B cell (primary cell): ENCODE data around the gene LAG3. TPM values are rescaled to one million over a fixed set of nuclear protein-coding genes. Genes with fewer than 3 reads are reported as not detected.

Source experiments
- ATAC-seq: fragments of 200-7000 bp; cut with Tn5 transposase; one replicate; pipeline ENCODE4 v1.10.0; 2021; ENCODE audit warnings: low read depth, mild to moderate bottlenecking, moderate number of reproducible peaks, moderate library complexity
- CTCF ChIA-PET: fragments of 350-600 bp; sonication (Branson Sonifier 250); formaldehyde crosslinking; loops from one replicate; lab custom pipeline; 2021; ENCODE audit warnings: antibody characterized with exemption, inconsistent platforms; lab: Charles Lee
- POLR2A ChIA-PET: fragments of 350-600 bp; sonication (Branson Sonifier 250); formaldehyde crosslinking; loops from one replicate; lab custom pipeline; 2021; ENCODE audit warnings: antibody characterized with exemption; lab: Charles Lee
- DNase-seq: peaks from one replicate; pipeline ENCODE4 v3.0.0; 2013
- H2AFZ ChIP-seq: 2 replicates; pipeline ENCODE4 v1.6.1; 2012; ENCODE audit warnings: mild to moderate bottlenecking, low read depth, low read length; ENCODE audit not compliant: insufficient read depth, poor library complexity, severe bottlenecking
- H3K27ac ChIP-seq, 2 donors: 1 replicate in 1 of 2; 2 replicates in 1 of 2; pipeline ENCODE4 v1.5.1; 2012 to 2013; ENCODE audit warnings: low read length in 2 of 2, mild to moderate bottlenecking in 2 of 2, moderate library complexity in 1 of 2
- H3K27me3 ChIP-seq, 4 experiments: fragments of 200-600 bp in 1 of 4; sonication (generic) in 1 of 4; replicated peaks in 1 of 4; 1 replicate in 2 of 4; 2 replicates in 2 of 4; pipeline versions ENCODE4 v1.6.1 to v1.7.0; 2013 to 2016; ENCODE audit warnings: low read length in 3 of 4, mild to moderate bottlenecking in 2 of 4, mixed read lengths in 1 of 4, moderate library complexity in 1 of 4; ENCODE audit not compliant: insufficient read depth in 4 of 4, control insufficient read depth in 3 of 4; ENCODE audit errors: control extremely low read depth in 1 of 4
- H3K36me3 ChIP-seq, 2 experiments: replicated peaks in 1 of 2; 1 replicate in 1 of 2; 2 replicates in 1 of 2; pipeline versions ENCODE4 v1.6.1 to v1.7.1; 2013; ENCODE audit warnings: low read length in 1 of 2; ENCODE audit not compliant: insufficient read depth in 2 of 2, control insufficient read depth in 1 of 2; ENCODE audit errors: control extremely low read depth in 1 of 2, extremely low read depth in 1 of 2
- H3K4me1 ChIP-seq, 2 donors: fragments of 200-600 bp in 1 of 2; sonication (generic) in 1 of 2; 1 replicate in 1 of 2; 2 replicates in 1 of 2; pipeline versions ENCODE4 v1.5.1 to v1.6.1; 2013 to 2017; ENCODE audit warnings: low read length in 2 of 2; ENCODE audit not compliant: control insufficient read depth in 2 of 2, insufficient read depth in 2 of 2
- H3K4me2 ChIP-seq: replicated peaks from 2 replicates; pipeline ENCODE3; 2012; ENCODE audit warnings: mild to moderate bottlenecking, low read depth, low read length; ENCODE audit not compliant: poor library complexity, severe bottlenecking
- H3K4me3 ChIP-seq, 5 experiments: fragments of 200-600 bp in 1 of 5; sonication (generic) in 1 of 5; 1 replicate in 3 of 5; 2 replicates in 2 of 5; pipeline versions ENCODE4 v1.5.1 to v1.7.0; 2011 to 2016; ENCODE audit warnings: low read length in 4 of 5, mild to moderate bottlenecking in 4 of 5, low read depth in 2 of 5, control low read depth in 1 of 5, moderate library complexity in 1 of 5; ENCODE audit not compliant: insufficient read depth in 1 of 5; ENCODE audit errors: control extremely low read depth in 1 of 5, extremely low read depth in 1 of 5
- H3K79me2 ChIP-seq: fragments of 200-600 bp; sonication (generic); one replicate; pipeline ENCODE4 v1.6.0; 2016; ENCODE audit warnings: low read length; ENCODE audit not compliant: control insufficient read depth, insufficient read depth
- H3K9ac ChIP-seq: fragments of 200-600 bp; sonication (generic); 2 replicates; pipeline ENCODE4 v1.6.1; 2017; ENCODE audit warnings: mild to moderate bottlenecking, low read length, moderate library complexity
- H3K9me3 ChIP-seq, 3 donors: one replicate each; pipeline versions ENCODE4 v1.6.1 to v1.7.1; 2013; ENCODE audit warnings: low read length in 2 of 3; ENCODE audit not compliant: control insufficient read depth in 2 of 3, insufficient read depth in 1 of 3; ENCODE audit errors: control extremely low read depth in 1 of 3
- H4K20me1 ChIP-seq: 2 replicates; pipeline ENCODE4 v1.6.0; 2012; ENCODE audit warnings: mild to moderate bottlenecking, low read length; ENCODE audit not compliant: insufficient read depth, control insufficient read depth, poor library complexity, severe bottlenecking
- H3K27ac Mint-ChIP-seq: one replicate; pipeline ENCODE4 v1.8.0; 2021; ENCODE audit warnings: mixed read lengths
- H3K27me3 Mint-ChIP-seq: one replicate; pipeline ENCODE4 v1.8.0; 2021; ENCODE audit warnings: mixed read lengths
- H3K4me1 Mint-ChIP-seq: one replicate; pipeline ENCODE4 v1.8.0; 2021; ENCODE audit warnings: mixed read lengths
- H3K4me3 Mint-ChIP-seq: one replicate; pipeline ENCODE4 v1.8.0; 2021; ENCODE audit warnings: mixed read lengths
- H3K9me3 Mint-ChIP-seq: one replicate; pipeline ENCODE4 v1.8.0; 2022; ENCODE audit warnings: mixed read lengths; ENCODE audit not compliant: insufficient read depth
- CTCF ChIP-seq: fragments of 200-600 bp; IDR thresholded peaks from one replicate; pipeline ENCODE4 v1.8.0; 2022; ENCODE audit warnings: antibody characterized with exemption, mild to moderate bottlenecking
- EZH2 ChIP-seq: IDR thresholded peaks from 2 replicates; pipeline ENCODE4 v1.6.1; 2012; ENCODE audit warnings: borderline replicate concordance, low read depth, mild to moderate bottlenecking, moderate library complexity, low read length; ENCODE audit not compliant: insufficient read depth, poor library complexity, severe bottlenecking
- WGBS: methylation state at CpG from one replicate; pipeline ENCODE4 v1.1.5; 2013; ENCODE audit warnings: missing lambda C conversion rate; ENCODE audit not compliant: insufficient coverage; 5-methylcytosine and 5-hydroxymethylcytosine counted together
- intact Hi-C: fragments of 100-400 bp; cut with micrococcal nuclease; formaldehyde crosslinking; loops from one replicate; pipeline ENCODE4 v1.10.0; 2022
- polyA plus RNA-seq: library from polyadenylated mRNA; depleted of rRNA; stranded (reverse); fragments of >200 nt; gene quantifications from 2 replicates; pipeline ENCODE4 v1.2.3, GENCODE V29; 2012
- total RNA-seq, 2 donors: library from RNA; stranded (reverse); fragments of 120-200 nt in 1 of 2; gene quantifications; 1 replicate in 1 of 2; 2 replicates in 1 of 2; pipeline versions ENCODE4 v1.2.3 to v1.2.4, GENCODE V29; 2013 to 2022

The LAG3 gene
- total and polyA plus RNA-seq, 2 donors (not counting 1 experiment from before 2014, with no cell fraction given) = not detected

GRCh38 chr12:6827437-6827911, 55.2 kb downstream of the LAG3 start:
- Mint-ChIP-seq H3K9me3 (no peaks in the 10 kb centered on the region), H3K4me1 (peaks cover 21% of the 10 kb centered on the region), H3K27me3 (peaks cover 82% of the 10 kb centered on the region), H3K27ac (no peak overlapping the region), H3K4me3 (peak overlapping the region; percentile 72)
- Histone ChIP-seq H3K27me3 (peaks cover 0 to 79% (median 34%) of the 10 kb centered on the region in 4 experiments), H3K9ac (no peak overlapping the region), H3K4me1 (peaks cover 23 to 29% of the 10 kb centered on the region in 2 donors), H3K79me2 (no peaks in the 10 kb centered on the region), H3K27ac (no peak overlapping the region), H4K20me1 (peaks cover 11% of the 10 kb centered on the region), H3K4me2 (no peak overlapping the region), H3K9me3 (peaks cover 0 to 13% (median 0%) of the 10 kb centered on the region in 3 donors), H2AFZ (no peak overlapping the region), H3K36me3 (no peaks in the 10 kb centered on the region), H3K4me3 (no peak overlapping the region)
- 8% methylated on average over 5 of the region's 8 CpGs for WGBS
- intact Hi-C loops = no loop called here
- no peak for ATAC-seq
- CTCF ChIA-PET = interaction anchor here (1.0 to 6.2 kb wide), 3 partner anchors 8 to 24 kb away, joined by 3 to 31 read pairs (median 3); partner anchors contain the start of genes CDCA3 and USP5
- TF ChIP-seq CTCF (no peak), EZH2 (no peak)
- POLR2A ChIA-PET = interaction anchor here (1.0 kb wide), 1 partner anchor 74 kb away, joined by 3 read pairs; the partner anchor contains the start of gene MLF2
- DNase-seq = peak; percentile 45

Other genes starting within 250 kb of the LAG3 start
- 499 and 507 TPM in 2 replicates for gene GAPDH, start 238.0 kb upstream of the LAG3 start, total RNA-seq
- 487 and 951 TPM in 2 replicates for gene GAPDH, start 238.0 kb upstream of the LAG3 start, polyA plus RNA-seq
- gene IFFO1, start 216.5 kb upstream of the LAG3 start, total RNA-seq = 56.1 and 57.7 TPM in 2 replicates
- 67.8 and 79.0 TPM in 2 replicates for gene IFFO1, start 216.5 kb upstream of the LAG3 start, polyA plus RNA-seq
- gene NOP2, start 204.2 kb upstream of the LAG3 start, total RNA-seq = 65.4 and 70.4 TPM in 2 replicates
- 73.4 and 134 TPM in 2 replicates for gene NOP2, start 204.2 kb upstream of the LAG3 start, polyA plus RNA-seq
- 287 and 327 TPM in 2 replicates for gene CHD4, start 165.1 kb upstream of the LAG3 start, total RNA-seq
- 101 and 181 TPM in 2 replicates for gene CHD4, start 165.1 kb upstream of the LAG3 start, polyA plus RNA-seq
- gene LPAR5, start 136.6 kb upstream of the LAG3 start, total RNA-seq = 59.6 and 60.4 TPM in 2 replicates
- gene LPAR5, start 136.6 kb upstream of the LAG3 start, polyA plus RNA-seq = 13.6 and 29.0 TPM in 2 replicates
- 11.9 and 12.3 TPM in 2 replicates for gene ACRBP, start 125.1 kb upstream of the LAG3 start, total RNA-seq
- 10.7 and 12.2 TPM in 2 replicates for gene ACRBP, start 125.1 kb upstream of the LAG3 start, polyA plus RNA-seq
- gene ING4, start 109.4 kb upstream of the LAG3 start, total RNA-seq = 81.1 TPM in 2 replicates
- 87.7 and 110 TPM in 2 replicates for gene ING4, start 109.4 kb upstream of the LAG3 start, polyA plus RNA-seq
- gene ZNF384, start 83.1 kb upstream of the LAG3 start, total RNA-seq = 108 and 115 TPM in 2 replicates
- gene ZNF384, start 83.1 kb upstream of the LAG3 start, polyA plus RNA-seq = 64.8 and 83.4 TPM in 2 replicates
- 0.51 and 0.54 TPM in 2 replicates for gene PIANP, start 71.7 kb upstream of the LAG3 start, total RNA-seq
- 0.23 and 0.24 TPM in 2 replicates for gene PIANP, start 71.7 kb upstream of the LAG3 start, polyA plus RNA-seq
- gene COPS7A, start 48.5 kb upstream of the LAG3 start, total RNA-seq = 28.3 and 29.4 TPM in 2 replicates
- 42.3 and 46.0 TPM in 2 replicates for gene COPS7A, start 48.5 kb upstream of the LAG3 start, polyA plus RNA-seq
- 97.2 and 106 TPM in 2 replicates for gene MLF2, start 19.4 kb upstream of the LAG3 start, total RNA-seq
- gene MLF2, start 19.4 kb upstream of the LAG3 start, polyA plus RNA-seq = 190 and 205 TPM in 2 replicates
- 2.1 and 3.4 TPM in 2 replicates for gene PTMS, start 6.2 kb upstream of the LAG3 start, total RNA-seq
- gene PTMS, start 6.2 kb upstream of the LAG3 start, polyA plus RNA-seq = 1.0 and 2.2 TPM in 2 replicates
- 0.49 TPM in 2 replicates for gene CD4, start 17.0 kb downstream of the LAG3 start, total RNA-seq
- 2.1 and 2.2 TPM in 2 replicates for gene CD4, start 17.0 kb downstream of the LAG3 start, polyA plus RNA-seq
- not detected in 2 replicates for gene GPR162, start 49.3 kb downstream of the LAG3 start, total RNA-seq
- 0.50 and 0.54 TPM in 2 replicates for gene GPR162, start 49.3 kb downstream of the LAG3 start, polyA plus RNA-seq
- 0.22 TPM in 1 of 2 replicates, not detected in the other for gene P3H3, start 55.9 kb downstream of the LAG3 start, total RNA-seq
- 0.09 and 0.85 TPM in 2 replicates for gene P3H3, start 55.9 kb downstream of the LAG3 start, polyA plus RNA-seq
- 0.27 and 0.49 TPM in 2 replicates for gene GNB3, start 68.4 kb downstream of the LAG3 start, total RNA-seq
- 0.27 and 0.71 TPM in 2 replicates for gene GNB3, start 68.4 kb downstream of the LAG3 start, polyA plus RNA-seq
- 1.6 and 1.8 TPM in 2 replicates for gene CDCA3, start 78.8 kb downstream of the LAG3 start, total RNA-seq
- 2.0 and 2.3 TPM in 2 replicates for gene CDCA3, start 78.8 kb downstream of the LAG3 start, polyA plus RNA-seq
- gene USP5, start 79.6 kb downstream of the LAG3 start, total RNA-seq = 56.8 and 59.7 TPM in 2 replicates
- 35.1 and 35.5 TPM in 2 replicates for gene USP5, start 79.6 kb downstream of the LAG3 start, polyA plus RNA-seq
- 178 and 181 TPM in 2 replicates for gene TPI1, start 95.0 kb downstream of the LAG3 start, total RNA-seq
- 107 and 187 TPM in 2 replicates for gene TPI1, start 95.0 kb downstream of the LAG3 start, polyA plus RNA-seq
- gene SPSB2, start 100.8 kb downstream of the LAG3 start, total RNA-seq = 13.5 and 16.0 TPM in 2 replicates
- 6.4 and 9.4 TPM in 2 replicates for gene SPSB2, start 100.8 kb downstream of the LAG3 start, polyA plus RNA-seq
- 14.4 and 15.5 TPM in 2 replicates for gene LRRC23, start 132.3 kb downstream of the LAG3 start, total RNA-seq
- gene LRRC23, start 132.3 kb downstream of the LAG3 start, polyA plus RNA-seq = 5.3 and 7.0 TPM in 2 replicates
- gene ENO2, start 142.1 kb downstream of the LAG3 start, total RNA-seq = 55.3 and 59.7 TPM in 2 replicates
- gene ENO2, start 142.1 kb downstream of the LAG3 start, polyA plus RNA-seq = 32.9 and 42.5 TPM in 2 replicates
- gene ATN1, start 155.4 kb downstream of the LAG3 start, total RNA-seq = 49.5 and 50.8 TPM in 2 replicates
- 21.0 and 22.2 TPM in 2 replicates for gene ATN1, start 155.4 kb downstream of the LAG3 start, polyA plus RNA-seq
- gene RNU7-1, start 171.3 kb downstream of the LAG3 start, total RNA-seq = not detected in 2 replicates
- gene RNU7-1, start 171.3 kb downstream of the LAG3 start, polyA plus RNA-seq = not detected in 2 replicates
- 90.9 and 95.0 TPM in 2 replicates for gene C12orf57, start 171.5 kb downstream of the LAG3 start, total RNA-seq
- gene C12orf57, start 171.5 kb downstream of the LAG3 start, polyA plus RNA-seq = 430 and 460 TPM in 2 replicates
- 311 and 312 TPM in 2 replicates for gene PTPN6, start 178.8 kb downstream of the LAG3 start, total RNA-seq
- 674 and 874 TPM in 2 replicates for gene PTPN6, start 178.8 kb downstream of the LAG3 start, polyA plus RNA-seq
- gene PHB2, start 198.1 kb downstream of the LAG3 start, total RNA-seq = 158 and 171 TPM in 2 replicates
- gene PHB2, start 198.1 kb downstream of the LAG3 start, polyA plus RNA-seq = 199 and 269 TPM in 2 replicates
- gene EMG1, start 198.4 kb downstream of the LAG3 start, total RNA-seq = 65.1 and 67.0 TPM in 2 replicates
- 16.5 and 25.5 TPM in 2 replicates for gene EMG1, start 198.4 kb downstream of the LAG3 start, polyA plus RNA-seq
- 26.2 and 26.3 TPM in 2 replicates for gene LPCAT3, start 246.0 kb downstream of the LAG3 start, total RNA-seq
- 14.7 and 17.6 TPM in 2 replicates for gene LPCAT3, start 246.0 kb downstream of the LAG3 start, polyA plus RNA-seq